HG02870 (cell line): ENCODE results near the gene UNK.
"Not testable (repeated sequence)": the region's sequence is repeated elsewhere in the genome, so short reads cannot be mapped to it uniquely, and the experiment has no call there.

Experiments
- ATAC-seq: cut with Tn5 transposase; IDR thresholded peaks from one replicate; pipeline ENCODE4 v1.9.1; 2021; ENCODE audit warnings: mild to moderate bottlenecking, moderate library complexity; ENCODE audit not compliant: unreplicated experiment

The UNK gene

DNA sequence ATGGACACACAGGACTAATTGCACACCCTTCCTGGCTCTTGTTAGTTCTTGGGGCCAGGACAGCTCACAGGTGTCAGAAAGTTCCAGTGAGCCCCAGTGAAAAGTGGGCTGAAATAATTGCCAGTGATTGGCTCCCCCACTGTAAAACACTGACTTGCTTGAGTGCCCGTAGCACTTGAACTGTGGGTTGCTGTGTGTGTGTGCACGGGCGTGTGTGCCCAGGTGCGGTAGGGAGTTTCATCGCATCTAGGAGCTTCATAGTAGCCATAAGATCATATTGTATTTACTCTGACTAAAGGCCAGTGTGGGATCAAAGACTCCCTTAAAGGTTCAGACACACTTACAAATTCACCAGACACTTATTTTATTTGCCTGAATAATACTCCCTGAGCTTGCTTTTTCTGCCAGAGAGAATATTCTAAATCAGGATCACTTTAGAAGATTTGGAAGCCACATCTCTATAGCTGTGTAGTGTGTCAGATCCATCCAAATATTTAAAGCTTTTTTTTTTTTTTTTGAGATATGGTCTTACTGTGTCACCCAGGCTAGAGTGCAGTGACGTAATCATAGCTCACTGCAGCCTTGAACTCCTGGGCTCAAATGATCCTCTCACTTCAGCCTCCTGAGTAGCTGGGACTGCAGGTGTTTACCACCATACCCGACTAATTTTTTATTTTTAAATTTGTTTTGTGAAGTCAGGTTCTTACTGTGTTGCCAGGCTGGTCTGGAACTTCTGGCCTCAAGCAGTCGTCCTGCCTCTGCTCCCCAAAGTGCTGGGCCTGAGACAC, 11.4 kb downstream of the UNK start:
- ATAC-seq, result no peak

GRCh38 chr17:75799402-75799801, 14.8 kb downstream of the UNK start:
- no peak for ATAC-seq

GRCh38 chr17:75803883-75804282, 19.3 kb downstream of the UNK start:
- no peak for ATAC-seq

DNA sequence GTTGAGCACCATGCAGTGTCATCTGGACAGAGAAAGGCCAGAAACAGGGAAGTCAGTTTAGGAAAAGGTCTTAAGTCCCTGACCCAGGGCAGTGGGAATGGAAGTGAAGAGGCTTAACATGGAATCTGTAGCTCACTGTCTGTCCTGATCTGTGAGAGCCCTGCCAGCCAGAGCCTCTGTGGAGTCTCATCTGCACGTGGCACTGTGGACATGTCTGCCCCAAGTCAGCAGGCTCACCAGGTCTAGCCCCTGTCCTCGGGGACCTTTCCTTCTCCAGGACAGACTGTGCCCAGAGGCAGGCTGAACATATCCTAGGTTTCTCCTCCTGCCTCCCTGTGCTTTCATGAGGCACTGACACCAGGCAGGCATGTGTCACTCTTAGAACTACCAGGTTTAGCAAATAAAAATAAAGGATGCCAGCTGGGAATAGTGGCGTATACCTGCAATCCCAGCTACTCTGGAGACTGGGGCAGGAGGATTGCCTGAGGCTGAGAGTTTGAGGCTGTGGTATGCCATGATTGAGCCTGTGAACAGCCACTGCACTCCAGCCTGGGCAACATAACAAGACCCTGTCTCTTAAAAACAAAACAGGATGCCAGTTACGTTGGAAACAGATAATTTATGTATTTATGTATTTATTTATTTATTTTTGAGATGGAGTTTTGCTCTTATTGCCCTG, 22.4 kb downstream of the UNK start:
- ATAC-seq, result no peak

DNA sequence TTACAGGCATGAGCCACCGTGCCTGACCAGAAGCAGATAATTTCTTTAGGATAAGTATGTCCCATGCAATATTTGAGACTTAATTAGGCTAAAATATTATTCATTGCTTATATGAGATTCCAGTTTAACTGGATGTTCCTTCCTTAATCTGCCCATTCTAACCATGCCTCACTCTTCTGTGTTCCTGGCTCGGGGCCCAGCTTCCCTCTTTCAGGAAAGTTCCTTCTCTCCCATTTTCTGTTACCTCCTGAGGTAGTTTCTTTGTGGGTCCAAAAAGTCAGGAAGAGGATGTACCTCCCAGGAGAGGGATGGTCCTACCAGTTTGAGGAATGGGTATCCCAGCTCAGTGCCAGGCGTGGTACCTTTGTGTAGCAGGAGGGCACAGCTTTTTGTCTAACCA, 23.3 kb downstream of the UNK start:
- no peak for ATAC-seq

- ATAC-seq, result no peak
These were observed 23.9 kb downstream of the UNK start for GRCh38 chr17:75808549-75808904.

DNA sequence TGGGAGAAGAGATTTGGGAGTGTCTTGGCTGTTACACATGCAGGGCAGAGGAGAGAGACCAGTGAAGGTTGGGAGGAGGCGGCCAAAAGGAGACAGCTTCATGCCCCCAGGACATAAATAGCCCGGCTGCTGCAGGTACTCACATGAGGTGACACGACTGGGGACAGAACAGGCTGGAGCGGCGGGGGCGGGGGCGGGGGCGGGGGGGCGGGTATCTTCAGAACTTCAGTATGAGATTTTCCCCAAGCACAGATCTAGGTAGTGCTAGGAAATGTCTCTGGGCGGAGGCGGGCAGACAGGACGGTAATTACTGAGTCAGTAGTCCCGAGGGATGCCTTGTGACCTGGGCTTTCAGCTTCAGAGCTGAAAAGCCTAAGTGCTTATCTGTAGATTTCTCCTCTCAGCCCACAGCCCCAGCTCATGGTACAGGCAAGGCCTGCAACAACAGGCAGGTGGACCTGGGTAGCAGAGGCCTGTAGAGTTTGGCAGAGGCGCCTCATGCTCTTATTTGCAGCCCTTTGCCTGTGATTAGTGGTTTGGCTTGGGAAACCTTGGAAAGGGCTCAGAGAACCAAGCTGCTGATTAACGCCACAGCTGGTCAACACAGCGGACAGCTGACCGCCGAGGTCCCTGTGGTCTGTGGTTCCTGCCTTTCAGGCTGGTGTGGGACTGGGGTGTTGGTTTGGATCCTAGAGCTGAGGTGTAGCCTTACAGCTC, 24.5 kb downstream of the UNK start:
- ATAC-seq, result no peak

- ATAC-seq, result no peak
These were observed 25.1 kb downstream of the UNK start for GRCh38 chr17:75809631-75810111.

DNA sequence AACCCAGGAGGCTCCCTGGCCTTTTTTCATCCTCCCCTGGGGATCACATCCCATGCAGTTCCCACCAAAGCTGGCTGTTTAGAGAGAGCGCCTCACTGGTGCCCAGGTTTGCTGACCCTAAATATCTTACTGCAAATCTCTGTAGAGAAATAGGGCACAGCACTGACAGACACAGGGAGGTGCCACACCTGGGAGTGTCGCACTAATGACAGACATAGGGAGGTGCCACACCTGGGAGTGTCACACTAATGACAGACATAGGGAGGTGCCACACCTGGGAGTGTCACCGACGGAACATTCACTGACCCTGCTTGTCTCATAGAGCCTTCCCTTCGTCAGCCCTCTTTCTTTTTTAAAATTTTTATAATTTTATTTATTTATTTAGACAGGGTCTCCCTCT, 25.6 kb downstream of the UNK start:
- ATAC-seq, result no peak

DNA sequence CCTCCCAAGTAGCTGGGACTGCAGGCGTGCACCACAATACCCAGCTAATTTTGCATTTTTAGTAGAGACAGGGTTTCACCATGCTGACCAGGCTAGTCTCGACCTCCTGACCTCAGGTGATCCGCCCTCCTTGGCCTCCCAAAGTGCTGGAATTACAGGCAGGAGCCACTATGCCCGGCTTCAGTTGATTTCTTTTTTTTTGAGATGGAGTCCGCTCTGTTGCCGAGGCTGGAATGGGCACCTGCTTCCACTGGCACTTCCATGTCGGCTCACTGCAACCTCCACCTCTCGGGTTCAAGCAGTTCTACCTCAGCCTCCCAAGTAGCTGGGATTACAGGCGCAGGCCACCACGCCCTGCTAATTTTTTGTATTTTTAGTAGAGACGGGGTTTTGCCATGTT, 26.1 kb downstream of the UNK start:
- not testable (repeated sequence) for ATAC-seq

DNA sequence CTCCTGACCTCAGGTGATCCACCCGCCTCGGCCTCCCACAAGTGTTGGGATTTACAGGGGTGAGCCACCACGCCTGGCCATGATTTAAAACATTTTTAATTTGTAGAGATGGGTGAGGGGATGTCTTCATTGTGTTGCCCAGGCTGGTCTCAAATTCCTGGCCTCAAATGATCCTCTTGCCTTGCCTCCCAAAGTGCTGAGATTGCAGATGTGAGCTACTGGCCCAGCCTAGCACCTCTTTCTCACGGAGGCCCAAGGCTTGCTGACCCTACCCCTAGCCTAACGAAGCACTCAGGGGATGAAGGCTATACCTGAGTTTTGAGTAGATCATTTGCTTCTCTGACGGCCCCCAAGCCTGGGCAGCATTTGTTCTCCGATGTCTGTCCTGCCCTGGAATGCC, 26.6 kb downstream of the UNK start:
- no peak for ATAC-seq

DNA sequence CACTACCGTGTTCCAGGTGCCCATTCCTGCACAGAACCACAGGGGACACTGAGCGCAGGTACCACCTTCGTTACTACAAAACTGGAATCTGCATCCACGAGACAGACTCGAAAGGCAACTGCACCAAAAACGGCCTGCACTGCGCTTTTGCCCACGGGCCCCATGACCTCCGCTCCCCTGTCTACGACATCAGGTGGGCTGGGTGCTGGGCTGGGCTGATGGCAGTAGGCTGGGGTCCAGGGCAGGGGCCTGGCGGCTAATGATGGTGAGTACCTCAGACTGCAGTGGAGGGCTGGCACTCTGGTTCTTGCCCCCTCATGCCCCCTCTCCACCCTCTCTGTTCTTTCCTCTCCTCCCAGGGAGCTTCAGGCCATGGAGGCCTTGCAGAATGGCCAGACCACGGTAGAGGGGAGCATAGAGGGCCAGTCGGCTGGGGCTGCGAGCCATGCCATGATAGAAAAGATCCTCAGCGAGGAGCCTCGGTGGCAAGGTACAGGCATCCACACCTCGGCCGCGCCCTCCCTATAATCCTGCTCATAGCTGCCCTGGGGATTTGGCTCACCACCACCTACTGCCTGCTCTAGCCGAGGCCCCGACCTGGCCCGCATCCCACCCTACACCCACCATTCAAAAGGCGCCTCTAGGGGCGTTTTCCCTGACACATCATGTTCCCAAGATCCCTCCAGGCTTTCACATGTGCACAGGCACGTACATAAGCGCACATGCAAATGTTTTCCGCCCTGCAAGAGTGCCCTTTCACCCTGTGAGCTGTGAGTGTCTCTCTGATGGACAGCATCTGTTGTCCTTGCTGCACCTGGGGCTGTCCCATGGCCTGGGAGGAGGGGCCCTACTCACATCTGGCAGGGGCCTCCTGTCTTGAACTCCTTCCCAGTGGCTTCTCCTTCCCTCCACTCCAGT, 27.7 kb downstream of the UNK start:
- no peak for ATAC-seq

GRCh38 chr17:75813081-75814020, 28.7 kb downstream of the UNK start:
- ATAC-seq, result no peak

DNA sequence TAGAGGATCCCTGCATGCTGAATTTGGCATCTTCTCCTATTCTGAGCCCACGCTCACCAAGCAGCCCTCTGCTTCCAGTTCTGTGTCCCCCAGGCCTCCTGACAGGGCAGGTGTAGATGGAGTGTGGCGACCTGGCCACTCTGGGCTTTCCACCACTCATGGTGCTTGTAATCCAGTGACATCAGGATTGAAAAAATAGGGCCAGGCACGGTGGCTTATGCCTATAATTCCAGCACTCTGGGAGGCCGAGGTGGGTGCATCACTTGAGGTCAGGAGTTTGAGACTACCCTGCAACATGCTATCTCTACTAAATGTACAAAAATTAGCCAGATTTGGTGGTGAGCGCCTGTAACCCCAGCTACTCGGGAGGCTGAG, 29.4 kb downstream of the UNK start:
- ATAC-seq, result no peak

DNA sequence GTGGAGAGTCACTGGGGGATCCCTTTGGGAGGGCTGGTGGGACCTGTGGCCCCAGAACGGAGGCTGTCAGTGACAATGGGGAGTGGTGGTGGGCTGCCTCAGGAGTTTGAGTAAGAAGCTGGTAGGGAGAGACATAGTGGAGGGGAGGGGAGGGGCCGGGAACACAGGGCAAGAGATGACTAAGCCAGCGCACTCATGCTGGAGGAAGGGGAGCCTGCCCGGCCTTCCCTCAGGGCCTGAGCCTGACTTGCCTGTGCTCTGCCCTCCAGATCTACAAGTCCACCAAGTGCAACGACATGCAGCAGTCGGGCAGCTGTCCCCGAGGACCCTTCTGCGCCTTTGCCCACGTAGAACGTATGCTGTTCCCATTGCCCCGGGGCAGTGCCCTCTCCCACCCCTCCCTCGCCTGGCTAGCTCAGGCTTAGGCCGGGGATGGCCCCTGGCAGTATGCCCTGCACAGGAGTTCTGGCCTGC, 30.3 kb downstream of the UNK start:
- no peak for ATAC-seq

DNA sequence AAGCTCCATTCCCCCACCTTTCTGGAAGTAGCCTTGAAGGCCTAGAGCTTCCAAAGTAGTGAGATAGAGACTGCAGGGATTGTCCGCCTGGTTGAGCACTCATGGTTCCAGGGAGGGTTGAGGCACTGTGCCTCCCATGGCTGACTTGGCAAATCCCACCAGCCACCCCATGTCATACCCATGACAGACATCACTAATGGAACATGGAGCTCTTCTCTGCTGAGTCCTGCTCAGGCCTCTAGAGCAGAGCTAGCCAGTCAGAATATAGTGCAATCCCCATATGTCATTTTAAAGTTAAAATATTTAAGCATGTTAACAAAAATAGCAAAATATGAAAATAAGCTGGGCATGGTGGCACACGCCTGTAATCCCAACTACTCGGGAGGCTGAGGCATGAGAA, 30.8 kb downstream of the UNK start:
- no peak for ATAC-seq

- no peak for ATAC-seq
These were observed 32.1 kb downstream of the UNK start for GRCh38 chr17:75816693-75817092.

- no peak for ATAC-seq
These were observed 33.0 kb downstream of the UNK start for GRCh38 chr17:75817571-75817970.

GRCh38 chr17:75818326-75818885, 33.8 kb downstream of the UNK start:
- ATAC-seq, result no peak
